ENCODE measurements around the gene SMOC1.

DNA sequence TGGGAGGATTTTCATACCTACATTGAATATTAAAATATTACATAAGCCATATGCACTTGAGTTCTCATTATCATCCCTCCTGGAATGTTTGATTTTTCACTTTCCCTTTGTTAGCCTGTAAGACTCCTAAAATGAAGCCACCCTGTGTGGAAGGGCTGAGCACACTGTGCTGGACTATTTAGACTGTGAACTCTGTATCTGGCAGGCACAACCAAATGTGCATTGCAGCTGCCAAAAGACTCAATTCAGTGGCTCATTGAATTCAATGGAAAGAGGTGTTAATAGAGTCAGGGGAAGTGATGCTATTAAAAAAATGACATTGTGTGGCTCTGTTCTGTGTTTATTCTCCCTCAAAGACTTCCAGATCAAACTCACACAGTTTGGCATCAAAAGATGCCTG lies 111.1 kb downstream of the SMOC1 start:
- TF ChIP-seq POLR2AphosphoS5 (IDR thresholded peaks at IDR 0.05; ENCODE audit: low read depth, low read length) (no peak), FOXP2 (optimal IDR thresholded peaks at IDR 0.05; ENCODE audit: borderline replicate concordance, extremely low read depth, extremely low read length, insufficient read depth) (no peak), TAF1 (IDR thresholded peaks at IDR 0.05; ENCODE audit: borderline replicate concordance, insufficient read depth, low read length) (no peak), SIN3A (IDR thresholded peaks at IDR 0.05; ENCODE audit: borderline replicate concordance, insufficient read depth, low read length) (no peak)
- TF ChIP-seq, protein P1, sequence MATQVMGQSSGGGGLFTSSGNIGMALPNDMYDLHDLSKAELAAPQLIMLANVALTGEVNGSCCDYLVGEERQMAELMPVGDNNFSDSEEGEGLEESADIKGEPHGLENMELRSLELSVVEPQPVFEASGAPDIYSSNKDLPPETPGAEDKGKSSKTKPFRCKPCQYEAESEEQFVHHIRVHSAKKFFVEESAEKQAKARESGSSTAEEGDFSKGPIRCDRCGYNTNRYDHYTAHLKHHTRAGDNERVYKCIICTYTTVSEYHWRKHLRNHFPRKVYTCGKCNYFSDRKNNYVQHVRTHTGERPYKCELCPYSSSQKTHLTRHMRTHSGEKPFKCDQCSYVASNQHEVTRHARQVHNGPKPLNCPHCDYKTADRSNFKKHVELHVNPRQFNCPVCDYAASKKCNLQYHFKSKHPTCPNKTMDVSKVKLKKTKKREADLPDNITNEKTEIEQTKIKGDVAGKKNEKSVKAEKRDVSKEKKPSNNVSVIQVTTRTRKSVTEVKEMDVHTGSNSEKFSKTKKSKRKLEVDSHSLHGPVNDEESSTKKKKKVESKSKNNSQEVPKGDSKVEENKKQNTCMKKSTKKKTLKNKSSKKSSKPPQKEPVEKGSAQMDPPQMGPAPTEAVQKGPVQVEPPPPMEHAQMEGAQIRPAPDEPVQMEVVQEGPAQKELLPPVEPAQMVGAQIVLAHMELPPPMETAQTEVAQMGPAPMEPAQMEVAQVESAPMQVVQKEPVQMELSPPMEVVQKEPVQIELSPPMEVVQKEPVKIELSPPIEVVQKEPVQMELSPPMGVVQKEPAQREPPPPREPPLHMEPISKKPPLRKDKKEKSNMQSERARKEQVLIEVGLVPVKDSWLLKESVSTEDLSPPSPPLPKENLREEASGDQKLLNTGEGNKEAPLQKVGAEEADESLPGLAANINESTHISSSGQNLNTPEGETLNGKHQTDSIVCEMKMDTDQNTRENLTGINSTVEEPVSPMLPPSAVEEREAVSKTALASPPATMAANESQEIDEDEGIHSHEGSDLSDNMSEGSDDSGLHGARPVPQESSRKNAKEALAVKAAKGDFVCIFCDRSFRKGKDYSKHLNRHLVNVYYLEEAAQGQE (IDR thresholded peaks at IDR 0.05; ENCODE audit: insufficient read depth in 1 of 2, low read depth in 2 of 2, low read length in 2 of 2): no peak

Data from PFSK-1 (cell line).